Measurements from ENCODE around the gene UGT2B10.

The UGT2B10 gene

DNA sequence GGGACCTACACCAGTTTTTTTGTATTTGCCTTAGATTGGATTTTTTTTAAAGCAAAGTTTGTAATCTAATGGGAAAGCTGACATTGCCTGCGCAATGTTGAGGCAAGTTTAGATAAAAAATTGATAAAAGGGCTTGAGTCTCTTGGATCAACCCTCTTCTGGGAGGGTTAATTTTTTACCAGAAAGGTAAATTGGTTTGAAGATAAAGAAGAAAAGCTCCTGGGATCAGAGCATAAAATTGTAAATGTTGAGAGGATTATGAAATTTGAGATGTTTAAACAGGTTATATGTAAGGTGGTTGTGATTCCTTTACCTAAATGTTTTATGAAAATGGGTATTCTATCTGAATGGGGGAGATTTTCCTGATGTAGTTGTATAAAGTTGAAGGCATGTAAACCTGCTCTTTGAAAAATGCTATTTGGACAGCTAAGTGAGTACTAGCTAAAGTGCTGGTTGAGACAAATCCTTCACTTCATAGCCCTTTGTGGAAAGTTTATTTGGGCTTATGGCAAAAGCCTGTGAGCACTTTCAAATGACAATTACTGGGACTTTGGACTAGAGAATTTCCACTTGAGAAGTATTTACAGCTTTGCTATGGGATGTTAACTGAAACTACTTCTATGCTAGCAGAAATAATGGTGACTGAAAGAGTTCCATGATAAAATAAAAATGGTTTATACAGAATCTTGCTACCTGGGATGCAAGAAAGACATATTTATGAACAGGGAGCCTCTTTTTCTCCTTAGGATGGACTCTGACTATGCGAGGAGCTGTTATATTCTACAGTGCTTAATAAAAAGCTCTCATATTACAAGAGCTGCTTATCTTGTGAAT lies 56.2 kb downstream of the UGT2B10 start:
- no peak for DNase-seq (ENCODE audit: low read depth, low spot score)

DNA sequence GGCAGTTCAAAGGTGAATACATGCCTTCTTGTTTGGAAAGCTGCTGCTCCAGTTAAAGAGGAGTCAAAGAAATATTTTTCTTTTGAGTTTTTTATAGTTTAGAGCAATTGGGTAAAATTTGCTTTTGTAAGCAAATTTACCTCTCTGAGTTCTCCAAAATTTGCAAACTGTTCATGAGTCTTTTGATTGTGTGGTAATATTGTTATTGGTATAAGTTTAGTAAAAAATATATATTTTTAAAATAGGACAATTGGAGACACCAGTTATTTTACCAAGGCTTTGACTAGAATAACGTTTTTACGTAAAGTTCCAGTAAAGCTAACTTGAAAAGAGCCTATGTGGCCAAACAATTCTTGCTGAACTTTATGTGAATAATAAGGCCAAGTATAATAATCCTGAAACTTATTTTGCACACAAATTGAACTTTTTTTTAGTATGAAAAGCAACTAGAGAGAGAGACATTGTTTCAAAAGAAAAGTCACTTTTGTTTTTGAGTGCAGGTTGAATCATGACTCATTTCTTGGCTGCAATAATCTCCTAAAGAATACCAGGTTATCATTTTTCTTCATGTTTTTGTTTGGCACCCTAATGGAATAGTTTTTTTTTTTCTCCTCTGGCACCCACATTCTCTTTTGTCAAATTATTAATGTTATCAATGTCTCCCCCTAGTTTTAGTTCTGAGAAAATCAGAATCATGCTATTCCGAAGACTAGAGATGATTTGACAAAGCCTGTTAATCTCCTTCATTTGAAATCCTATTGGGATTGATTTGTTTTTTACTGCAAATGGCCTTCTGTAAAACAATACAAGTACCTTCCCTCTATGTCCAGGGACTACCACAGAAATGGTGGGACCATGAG lies 57.1 kb downstream of the UGT2B10 start:
- no peak for DNase-seq (ENCODE audit: low read depth, low spot score)

DNA sequence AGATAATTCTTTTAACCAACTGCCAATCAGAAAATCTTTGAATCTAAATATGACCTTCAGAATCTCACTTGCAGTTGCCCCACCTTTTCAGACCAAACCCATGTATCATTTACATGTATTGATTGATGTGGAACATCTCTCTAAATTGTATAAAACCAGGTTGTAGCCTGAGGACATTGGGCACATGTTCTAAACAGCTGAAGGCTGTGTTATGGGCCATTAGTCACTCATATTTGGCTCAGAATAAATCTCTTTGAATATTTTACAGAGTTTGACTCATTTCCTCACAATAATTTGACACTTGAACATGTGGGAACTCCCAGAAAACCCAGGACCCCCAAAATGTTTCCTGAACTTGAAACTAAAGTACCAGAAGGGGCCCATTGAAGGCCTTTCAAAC lies 58.7 kb downstream of the UGT2B10 start:
- DNase-seq (ENCODE audit: low read depth, low spot score), result no peak

DNA sequence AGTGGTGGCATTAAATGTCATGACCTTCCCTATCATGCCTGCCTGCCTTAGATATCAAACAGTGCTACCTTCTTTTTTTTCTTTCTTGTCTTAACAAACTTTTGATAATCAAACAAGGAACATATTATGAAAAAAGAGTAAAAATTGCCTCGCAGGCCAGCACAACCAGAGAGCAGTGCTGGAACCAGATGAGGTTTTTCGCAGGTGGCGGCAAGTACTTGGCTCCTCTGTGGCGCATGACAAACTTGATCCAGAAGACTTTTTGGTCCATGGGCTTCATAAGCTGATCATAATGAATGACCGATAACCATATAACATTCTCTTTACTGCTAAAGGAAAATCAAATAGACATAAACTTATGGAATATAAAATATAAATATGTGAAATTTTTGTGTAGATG lies 61.8 kb downstream of the UGT2B10 start:
- DNase-seq (ENCODE audit: low read depth, low spot score), result no peak

DNA sequence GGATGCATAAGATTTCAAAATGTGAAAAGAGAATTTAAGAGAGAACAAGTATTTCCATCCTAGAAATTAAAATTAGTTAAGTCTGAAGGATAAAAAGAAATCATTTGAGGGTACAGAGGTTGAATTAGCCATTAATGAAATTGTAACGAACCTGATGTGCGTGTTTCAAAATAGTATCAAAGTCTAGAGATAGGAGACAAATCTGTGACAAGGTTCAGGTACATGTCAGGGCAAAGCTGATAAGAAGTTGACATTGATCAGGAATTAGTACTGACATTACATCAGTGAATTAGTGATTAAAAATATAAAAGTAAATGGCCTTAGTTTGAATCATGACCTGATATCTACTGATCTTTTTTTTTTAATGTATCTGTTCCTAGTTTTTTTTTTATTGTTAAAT lies 62.3 kb downstream of the UGT2B10 start:
- DNase-seq (ENCODE audit: low read depth, low spot score), result no peak
